Activated CD4-positive, alpha-beta T cell treated with anti-CD3 and anti-CD28 coated beads for 1 hour (primary cell): Measurements from ENCODE around the gene ZDHHC8.
"Not testable (repeated sequence)": the region's sequence is repeated elsewhere in the genome, so short reads cannot be mapped to it uniquely, and the experiment has no call there.

ENCODE experiments used
- DNase-seq: peaks from one replicate; pipeline ENCODE4 v3.0.0-alpha.2; 2020

The ZDHHC8 gene

DNA sequence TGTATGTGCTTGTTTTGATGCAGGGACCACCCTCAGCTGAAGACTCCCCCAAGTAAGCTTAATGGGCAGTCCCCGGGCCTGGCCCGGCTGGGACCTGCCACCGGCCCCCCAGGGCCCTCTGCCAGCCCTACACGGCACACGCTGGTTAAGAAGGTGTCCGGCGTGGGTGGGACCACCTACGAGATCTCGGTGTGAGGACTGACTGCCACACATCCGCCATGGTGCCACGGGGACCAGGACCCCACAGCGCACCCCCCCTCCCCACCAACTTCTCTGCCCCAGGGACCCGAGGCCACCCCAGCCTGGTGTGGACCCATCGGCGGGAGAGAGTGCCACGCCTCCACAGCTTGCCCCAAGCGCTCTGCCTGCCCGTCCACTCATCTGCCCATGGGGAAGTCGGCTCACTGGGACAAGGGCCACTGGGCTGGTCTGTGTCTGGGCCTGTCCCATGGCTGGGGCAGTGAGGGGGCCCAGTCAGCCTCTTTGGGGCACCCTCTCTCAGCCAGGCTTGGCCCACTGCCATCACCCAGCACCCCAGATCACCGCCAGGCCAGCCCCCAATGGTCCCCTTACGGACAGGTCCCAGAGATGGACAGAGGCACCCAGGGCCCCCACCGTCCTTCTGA lies 13.7 kb downstream of the ZDHHC8 start:
- no peak for DNase-seq

DNA sequence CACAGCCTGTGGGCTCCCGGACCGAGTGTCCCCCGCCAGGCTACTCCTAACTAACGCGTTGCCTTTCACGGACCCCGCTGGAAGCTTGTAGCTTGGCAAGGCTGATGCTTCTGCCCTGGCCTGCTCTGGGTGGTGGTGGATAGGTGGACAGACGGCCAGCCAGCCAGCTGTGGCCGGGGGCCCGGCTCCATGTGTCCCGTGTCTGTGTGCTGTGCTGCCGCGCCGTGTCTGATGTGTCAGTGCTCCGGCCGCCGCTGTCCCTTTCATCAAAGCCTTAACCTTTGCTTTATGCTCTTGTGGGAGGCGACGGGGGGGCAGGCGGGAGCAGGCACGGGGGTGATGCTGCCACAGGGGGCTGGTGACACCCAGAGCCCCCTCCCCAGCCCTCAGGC lies 14.2 kb downstream of the ZDHHC8 start:
- DNase-seq, result no peak

DNA sequence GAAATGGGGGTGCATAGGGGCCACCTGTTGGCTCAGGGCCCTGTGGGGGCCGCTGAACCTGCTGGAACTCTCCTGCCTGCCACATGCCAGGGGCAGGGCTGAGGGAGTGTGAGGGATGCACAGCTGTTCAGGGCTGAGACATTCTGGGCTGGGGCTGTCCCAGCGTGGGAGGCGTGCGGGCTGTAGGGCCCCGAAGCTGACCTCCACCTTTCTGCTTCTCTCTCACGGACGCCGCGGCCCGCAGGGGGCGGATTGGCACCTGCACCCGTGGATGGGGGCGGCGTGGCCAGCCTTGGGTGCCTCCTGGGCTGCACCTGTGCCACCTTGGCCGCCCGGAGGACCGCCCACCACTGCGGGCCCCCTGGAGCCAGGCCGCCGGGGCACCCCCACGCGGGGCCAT lies 15.2 kb downstream of the ZDHHC8 start:
- DNase-seq, result no peak

DNA sequence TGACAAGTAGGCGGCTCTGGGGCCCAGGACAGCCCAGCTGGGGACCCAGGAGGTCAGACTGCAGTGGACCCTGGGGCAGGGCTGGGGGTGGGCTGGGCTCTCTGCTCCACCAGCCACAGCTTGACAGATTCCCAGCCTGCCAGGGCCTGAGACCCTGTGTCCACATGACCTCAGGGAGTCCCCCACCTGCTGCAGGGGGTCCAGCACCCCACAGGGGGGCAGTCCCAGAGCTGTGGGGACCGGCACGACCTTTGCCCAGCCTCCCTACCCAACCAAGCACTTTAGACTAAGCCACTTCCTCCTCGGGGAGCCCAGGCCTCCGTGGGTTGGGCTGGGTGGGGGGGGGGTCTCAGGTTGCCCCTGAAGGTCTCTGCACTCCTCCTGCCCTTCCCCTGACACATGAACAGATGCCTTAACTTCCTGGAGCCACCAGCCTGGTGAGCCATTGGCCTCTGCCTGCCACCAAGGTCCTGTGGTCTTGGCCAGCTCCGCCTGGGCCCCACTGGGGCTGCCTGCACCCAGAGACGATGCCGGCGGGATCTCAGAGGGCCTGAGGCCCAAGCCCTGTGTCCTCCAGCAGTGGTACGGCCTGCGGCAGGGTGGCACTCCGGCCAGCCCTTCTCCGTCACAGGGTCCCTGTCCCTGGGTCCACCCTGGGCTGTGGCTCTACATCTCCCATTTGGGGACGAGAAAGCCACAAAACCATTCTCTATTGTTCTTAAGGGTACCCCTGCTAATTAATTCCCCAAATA lies 15.8 kb downstream of the ZDHHC8 start:
- no peak for DNase-seq

DNA sequence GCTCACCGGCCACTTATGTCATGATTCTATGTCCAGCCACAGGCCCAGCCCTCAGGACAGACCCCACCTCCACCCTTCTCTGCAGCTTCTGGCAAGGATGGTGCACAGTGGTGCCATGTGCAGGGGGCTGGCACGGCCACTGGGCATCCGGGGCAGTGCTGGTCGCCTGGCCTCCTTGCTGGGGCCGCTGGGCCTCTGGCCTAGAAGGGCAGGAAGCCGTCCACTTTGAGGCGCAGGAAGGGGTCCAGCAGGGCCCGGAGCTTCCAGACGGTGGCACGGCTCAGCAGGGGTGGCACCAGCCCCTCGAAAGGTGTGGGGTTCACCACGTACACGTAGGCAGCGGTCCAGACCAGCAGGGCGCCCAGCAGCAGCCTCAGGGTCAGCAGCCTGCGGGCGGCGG lies 16.8 kb downstream of the ZDHHC8 start:
- DNase-seq, result no peak

DNA sequence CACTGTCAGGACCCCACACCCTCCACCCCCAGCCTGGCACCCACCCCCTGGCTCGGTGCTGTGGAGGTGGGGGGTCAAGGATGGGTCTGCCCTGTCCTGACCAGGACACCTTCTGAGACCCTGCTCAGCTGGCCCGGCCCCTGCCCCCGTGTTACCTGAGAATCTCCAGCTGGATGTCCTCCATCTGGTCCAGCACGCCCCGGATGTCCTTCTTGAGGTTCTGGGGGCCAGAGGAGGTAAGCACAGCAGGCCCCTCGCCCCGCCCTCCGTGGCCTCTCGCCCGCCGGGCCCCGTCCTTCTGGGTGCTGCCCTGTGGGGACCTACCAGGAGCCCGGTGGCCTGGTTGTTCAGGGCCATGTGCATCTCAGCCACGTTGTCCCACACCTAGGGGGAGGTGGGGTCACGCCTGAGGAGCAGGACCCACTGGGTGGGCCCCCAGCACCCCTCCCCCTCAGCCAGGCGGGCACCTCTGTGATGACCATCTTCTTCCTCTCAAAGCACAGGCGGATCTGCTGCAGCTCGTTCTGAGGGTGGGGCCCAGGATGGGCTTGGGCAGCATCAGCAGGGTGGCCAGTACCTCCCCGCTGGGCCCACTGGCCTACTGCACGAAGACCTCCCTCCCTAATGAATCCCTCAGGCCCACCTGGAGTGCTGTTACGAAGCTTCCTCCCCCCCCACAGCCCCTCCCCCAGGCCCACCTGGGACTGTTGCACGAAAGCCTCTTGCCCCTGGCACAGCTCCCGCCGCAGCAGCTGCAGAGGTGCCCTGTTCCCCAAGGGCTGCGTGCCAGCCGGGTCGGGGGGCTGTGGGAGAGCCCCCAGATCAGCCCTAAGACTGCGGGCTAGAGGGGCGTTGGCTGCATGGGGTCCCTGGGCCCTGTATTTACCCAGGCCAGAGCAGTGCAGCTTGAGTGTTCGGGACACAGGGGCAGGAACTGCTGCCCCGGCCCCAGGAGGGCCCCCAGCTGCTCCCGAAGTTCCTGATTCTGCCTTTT lies 17.9 kb downstream of the ZDHHC8 start:
- DNase-seq, result no peak

DNA sequence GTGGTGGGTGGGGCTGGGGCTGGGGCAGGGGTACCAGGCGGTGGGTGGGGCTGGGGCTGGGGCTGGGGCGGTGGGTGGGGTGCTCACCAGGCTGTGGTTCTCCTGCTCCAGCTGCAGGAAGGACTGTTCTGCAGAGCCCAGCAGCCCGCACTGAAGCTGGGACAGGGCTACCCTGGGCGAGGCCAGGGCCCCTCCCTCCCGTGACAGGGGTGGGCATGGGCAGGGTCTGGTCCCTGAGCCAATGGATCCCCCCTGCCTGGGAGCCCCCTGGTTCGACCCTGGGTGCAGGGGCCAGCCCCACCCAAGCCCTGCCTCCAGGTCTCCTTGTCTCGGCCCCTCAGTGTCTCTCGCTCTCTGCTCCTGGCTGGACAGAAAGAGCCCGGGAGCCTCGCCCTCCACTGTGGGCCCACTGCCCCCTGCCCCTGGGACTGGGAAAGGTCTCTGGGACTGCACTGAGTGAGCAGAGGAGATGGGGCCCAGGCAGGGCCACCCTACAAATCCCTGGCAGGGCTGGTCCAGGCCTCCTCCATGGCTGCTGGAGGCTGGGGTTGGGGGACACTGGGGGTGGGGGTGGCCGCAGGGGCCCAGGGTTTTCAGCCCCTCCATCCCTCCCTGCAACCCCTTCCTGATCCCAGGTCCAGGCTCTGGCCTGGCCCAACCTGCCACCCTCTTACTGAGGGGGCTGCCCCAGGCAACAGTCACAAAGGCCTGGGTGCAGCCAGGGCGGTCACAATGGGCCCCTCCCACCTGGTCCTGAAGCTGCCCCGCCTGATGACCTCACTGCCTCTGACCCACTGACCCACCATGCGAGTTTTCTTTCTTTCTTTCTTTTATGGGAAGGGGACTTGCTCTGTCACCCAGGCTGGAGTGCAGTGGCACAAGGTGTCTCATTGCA lies 19.0 kb downstream of the ZDHHC8 start, which contains the start of gene CCDC188:
Gene CCDC188 (minus strand): TSS at position 675 of the 895 bp plus-strand sequence. CDS start 69 bp downstream, at position 606.
- no peak for DNase-seq

DNA sequence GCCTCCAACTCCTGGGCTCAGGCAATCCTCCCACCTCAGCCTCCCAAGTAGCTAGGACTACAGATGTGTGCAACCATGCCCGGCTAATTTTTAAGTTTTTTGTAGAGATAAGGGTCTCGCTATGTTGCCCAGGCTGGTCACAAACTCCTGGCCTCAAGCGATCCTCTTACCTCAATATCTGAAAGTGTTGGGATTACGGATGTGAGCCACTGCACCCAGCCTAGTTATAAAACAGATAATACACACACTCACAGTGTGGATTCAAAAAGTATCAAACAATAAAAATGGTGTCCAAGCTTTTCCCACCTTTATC lies 19.6 kb downstream of the ZDHHC8 start:
- no peak for DNase-seq

DNA sequence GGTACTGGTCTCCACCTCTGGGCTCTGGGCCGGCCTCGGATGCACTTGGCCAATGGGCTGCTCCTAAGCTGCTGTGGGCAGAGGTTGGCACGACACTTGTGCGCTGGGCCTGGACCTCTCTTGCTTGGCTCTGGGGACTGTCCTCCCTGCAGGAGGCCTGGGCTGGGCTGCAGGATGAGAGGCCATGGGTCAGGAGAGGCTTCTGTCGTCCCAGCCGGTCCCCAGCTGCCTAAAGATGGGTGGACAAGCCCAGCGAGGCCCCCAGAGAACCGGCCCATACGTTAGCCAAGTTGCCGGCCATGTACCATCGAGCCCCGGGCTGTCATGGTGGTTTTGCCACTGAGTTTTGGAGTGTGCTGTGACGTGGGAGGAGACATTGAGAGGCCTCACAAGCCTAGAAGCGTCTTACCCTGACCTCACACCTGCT lies 20.9 kb downstream of the ZDHHC8 start:
- DNase-seq, result no peak

DNA sequence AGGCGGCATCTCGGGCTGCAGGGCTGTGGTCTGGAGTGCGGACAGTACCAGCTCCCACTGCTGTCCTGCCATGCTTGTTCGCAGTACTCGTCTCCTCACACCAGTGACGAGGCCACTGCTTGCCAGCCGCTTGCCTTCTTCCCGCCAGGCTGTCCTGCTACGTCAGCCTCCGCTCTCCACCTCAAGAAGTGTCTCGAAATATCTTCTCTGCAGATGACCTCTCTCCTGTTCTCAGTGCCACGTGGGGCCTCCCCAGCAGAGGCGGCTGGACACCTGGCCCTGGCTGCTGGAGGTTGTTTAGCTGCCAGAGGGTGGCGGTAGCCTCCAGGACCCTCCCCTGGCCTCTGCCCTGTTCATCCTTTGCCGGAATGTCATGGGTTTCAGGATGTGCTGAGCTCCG lies 22.3 kb downstream of the ZDHHC8 start:
- no peak for DNase-seq

DNA sequence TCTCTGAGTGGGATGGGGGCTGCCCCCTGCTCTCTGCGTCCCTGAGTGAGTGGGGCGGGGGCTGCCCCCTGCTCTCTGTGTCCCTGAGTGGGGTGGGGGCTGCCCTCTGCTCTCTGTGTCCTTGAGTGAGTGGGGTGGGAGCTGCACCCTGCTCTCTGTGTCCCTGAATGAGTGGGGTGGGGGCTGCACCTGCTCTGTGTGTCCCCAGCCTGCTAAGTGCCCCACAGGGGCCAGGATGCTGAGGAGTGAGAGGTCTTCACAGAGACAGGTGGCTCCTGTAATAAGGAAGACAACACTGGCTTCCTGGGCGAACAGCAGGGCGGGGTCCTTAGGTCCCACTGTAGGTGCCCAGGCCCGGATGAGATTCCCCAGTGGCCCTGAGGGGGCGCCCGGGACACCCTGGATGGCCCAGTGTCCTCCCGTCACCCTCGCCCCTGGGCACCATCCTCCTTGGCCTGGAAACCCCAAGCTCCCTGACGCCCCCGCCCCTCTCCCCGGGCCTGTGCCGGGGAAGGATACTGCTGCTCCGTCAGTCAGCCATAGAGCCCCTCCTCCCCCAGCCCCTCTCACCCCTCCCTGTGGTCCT lies 23.1 kb downstream of the ZDHHC8 start:
- no peak for DNase-seq

DNA sequence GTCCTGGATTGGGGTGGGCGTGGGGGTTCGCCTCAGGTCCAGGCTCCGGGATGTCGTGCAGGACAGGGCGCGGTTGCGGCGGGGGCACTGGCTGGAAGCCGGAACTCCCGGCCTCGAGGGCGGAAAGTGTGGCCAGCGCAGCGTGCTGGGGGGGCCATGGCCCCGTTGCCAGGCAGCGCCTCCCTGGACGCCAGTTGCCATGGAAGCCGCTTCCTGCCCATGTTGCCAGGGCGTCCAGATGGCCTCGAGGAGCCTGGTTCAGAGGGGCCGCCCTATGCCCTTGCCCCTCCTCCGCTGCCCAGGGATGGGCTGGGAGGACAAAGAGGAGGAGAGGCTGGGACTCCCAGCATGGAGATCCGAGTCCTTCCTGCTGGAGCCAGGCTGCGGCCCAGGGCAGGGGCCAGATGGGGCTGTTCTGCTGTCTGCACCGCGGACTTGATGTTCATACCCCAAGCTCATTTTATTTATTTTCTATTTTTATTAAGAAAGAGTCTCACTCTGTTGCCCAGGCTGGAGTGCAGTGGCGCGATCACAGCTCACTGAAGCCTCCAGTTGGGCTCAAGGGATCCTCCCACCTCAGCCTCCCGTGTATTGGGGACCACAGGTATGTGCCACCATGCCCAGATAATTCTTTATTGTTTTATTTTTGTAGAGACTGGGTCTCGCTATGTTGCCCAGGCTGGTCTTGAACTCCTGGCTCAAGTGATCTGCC lies 23.9 kb downstream of the ZDHHC8 start:
- no peak for DNase-seq

DNA sequence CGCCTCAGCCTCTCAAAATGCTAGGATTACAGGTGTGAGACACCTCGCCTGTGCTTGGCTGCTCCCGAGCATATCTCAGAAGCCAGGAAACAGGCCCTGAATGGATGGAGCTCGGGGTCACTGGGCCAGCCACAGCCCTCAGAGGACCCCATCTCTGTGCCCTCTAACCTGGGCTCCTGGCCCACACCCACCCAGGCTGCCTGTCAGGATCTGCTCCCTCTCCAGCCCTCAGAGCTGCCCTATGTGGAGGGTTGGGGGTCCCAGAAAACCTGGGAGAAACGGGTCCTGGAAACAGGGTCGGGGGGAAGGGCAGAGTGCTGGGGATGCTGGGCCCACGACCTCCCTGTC lies 24.4 kb downstream of the ZDHHC8 start:
- DNase-seq, result no peak

DNA sequence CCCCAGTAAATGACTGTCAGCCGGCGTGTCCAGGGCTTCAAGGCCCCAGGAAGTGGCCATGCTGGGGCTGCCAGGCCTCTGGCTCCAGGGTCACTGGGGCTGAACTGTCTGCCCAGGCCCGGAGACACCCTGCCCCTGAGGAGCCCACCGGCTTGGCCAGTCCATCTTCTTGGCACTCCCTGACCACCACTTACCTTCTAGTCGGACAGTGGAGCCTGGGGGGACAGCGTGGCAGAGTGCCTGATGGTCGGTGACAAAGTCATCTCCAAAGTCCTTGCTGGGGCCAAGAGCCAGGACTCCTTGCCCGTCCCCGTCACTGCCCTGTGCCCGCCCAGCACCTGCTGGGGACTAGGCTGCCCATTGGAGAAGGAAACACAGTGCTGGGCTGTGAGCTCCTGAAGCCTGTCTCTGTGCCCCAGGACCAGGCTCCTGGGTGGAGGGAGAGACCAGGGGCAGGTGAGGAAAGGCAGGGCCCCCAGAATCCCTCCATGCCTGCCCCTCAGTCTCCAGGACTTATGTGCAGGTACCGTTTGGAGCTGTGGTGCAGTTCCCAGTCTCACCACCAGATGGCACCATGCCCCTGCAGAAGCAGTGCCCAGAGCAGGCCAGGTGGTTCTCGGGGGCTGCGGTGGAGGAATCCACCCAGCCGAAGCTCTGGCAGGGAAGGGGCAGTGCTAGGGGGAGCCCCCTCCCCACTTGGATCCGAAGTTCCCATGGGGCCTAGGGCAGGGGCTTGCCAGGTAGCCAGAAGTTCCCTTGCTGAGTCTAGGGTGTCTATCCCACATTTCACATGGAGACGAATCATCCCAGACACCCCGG lies 25.2 kb downstream of the ZDHHC8 start:
- DNase-seq, result peak; percentile 84

DNA sequence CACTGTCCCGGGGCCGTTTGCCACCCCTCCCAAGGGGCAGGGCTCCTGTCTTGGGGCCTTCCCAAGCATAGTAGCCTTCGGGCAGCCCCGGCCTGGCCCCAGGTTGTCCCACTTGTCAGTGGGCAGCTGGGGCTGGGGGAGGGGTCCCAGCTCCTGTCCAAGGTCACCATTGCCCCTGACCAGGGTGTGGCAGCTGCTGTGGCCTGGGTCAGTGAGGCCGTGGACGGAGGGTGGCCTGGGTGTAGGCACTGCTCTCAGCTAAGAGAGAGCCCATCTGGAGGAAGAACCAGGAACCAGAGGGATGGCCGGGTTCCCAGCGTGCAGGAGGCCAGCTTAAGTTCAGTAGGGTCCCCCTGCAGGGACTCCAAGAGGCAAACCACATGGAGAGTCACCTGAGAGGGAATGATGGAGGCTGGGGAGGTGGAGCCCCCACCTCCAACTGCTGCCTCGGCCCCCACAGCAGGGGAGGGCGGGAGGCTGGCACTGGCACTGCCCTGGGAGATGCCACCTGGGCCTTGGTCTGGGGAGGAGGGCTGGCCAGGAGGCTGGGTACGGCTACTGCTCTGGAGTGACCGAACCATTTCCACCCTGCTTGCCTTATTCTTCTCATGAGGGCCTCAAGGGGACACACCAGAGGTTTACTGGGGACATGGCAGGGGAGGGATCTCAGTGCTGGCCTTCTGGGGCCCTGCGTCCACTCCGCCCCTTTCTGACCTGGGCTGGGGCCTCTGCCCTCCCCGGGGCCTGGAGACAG lies 26.0 kb downstream of the ZDHHC8 start:
- no peak for DNase-seq

DNA sequence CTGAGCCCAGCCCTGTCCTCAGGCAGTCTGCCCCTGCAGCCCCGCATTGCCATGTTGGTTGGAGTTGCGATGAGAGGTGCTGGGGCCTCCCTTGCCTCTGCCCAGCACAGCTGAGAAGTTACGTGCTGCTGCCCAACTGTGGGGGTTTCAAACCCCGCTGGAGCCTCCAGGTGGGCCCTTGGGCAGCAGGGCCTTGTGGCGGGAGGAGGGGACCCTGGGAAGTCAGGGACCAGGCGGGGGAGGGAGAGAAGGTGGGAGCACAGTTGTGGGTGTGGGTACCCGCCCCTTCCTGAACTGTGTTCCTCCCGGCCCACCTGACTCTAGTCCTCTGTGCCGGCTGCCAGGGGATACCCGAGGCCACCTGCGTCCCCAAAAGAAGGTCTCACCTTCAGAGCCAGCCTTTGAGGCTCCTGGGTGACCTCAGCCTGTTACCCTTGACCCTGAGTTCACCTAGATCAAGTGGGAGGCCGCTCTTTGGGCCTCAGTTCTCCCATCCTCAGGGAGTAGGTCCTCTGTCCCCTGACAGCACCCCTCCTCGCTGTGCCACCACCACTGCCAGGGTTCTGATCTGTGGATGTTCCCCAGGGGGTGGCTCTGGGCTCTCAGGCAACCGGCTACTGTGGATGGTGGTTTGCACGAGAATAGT lies 26.9 kb downstream of the ZDHHC8 start:
- no peak for DNase-seq

DNA sequence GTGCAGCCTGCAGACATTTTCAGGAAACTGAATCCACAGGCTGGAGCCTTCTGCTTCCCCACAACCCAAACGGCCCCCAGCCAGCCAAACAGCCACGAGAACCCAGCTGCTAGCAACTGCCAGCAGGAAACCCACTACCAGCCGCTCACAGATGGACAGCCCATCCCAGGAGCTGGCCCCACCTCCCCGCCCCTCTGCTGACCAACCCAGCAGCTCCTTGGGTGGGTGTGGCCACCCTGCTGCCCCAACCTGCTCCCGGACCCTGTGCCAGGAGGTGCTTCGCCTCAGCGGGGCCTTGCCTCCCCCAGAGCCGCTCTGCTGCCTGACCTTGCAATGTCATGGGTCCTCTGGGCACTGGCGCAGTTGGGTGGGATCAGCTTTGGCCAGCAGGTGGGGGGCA lies 27.5 kb downstream of the ZDHHC8 start:
- no peak for DNase-seq

DNA sequence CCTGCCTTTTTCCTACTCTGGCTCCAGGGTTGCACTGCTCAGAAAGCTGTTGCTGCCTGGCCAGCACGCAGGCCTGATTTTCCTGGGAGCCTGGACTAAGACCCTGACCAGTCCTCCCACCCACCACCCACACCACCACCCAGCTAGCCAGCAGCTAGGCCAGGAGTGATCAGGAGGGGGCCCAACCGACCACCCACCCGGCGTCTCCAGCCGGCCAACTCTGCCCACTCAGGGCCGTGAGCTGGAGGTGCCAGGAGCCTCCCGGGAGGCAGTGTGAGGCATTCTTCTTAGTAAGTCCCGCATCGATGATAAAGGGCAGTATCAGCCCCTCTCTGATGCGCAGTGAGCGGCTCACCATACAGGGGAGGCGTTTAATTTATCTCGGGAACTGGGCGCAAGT lies 27.9 kb downstream of the ZDHHC8 start:
- not testable (repeated sequence) for DNase-seq

DNA sequence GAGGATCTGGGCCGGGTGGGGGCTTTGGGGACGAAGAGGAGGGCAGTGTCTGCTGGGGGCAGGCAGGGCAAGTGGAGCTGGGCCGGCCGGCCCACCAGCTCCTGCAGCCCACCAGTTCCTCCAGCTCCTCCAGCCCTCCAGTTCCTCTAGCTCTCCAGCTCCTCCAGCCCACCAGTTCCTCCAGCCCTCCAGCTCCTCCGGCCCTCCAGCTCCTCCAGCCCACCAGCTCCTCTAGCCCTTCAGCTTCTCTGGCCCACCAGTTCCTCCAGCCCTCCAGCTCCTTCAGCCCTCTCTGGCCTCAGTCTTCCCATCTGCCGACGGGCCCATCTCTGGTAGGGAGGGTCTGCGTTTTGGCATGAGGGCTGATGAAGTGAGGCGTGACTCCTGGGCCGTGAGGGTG lies 28.4 kb downstream of the ZDHHC8 start:
- no peak for DNase-seq
